GM21723 (cell line): ENCODE measurements around the gene SPTBN1.

ENCODE experiments used
- ATAC-seq: cut with Tn5 transposase; IDR thresholded peaks from one replicate; pipeline ENCODE4 v1.9.1; 2021; ENCODE audit warnings: mild to moderate bottlenecking, moderate library complexity; ENCODE audit not compliant: unreplicated experiment

The SPTBN1 gene

GRCh38 chr2:54570925-54571694 is 115.0 kb downstream of the SPTBN1 start:
- ATAC-seq: peak; percentile 62

GRCh38 chr2:54572262-54572635 is 116.1 kb downstream of the SPTBN1 start:
- no peak for ATAC-seq

DNA sequence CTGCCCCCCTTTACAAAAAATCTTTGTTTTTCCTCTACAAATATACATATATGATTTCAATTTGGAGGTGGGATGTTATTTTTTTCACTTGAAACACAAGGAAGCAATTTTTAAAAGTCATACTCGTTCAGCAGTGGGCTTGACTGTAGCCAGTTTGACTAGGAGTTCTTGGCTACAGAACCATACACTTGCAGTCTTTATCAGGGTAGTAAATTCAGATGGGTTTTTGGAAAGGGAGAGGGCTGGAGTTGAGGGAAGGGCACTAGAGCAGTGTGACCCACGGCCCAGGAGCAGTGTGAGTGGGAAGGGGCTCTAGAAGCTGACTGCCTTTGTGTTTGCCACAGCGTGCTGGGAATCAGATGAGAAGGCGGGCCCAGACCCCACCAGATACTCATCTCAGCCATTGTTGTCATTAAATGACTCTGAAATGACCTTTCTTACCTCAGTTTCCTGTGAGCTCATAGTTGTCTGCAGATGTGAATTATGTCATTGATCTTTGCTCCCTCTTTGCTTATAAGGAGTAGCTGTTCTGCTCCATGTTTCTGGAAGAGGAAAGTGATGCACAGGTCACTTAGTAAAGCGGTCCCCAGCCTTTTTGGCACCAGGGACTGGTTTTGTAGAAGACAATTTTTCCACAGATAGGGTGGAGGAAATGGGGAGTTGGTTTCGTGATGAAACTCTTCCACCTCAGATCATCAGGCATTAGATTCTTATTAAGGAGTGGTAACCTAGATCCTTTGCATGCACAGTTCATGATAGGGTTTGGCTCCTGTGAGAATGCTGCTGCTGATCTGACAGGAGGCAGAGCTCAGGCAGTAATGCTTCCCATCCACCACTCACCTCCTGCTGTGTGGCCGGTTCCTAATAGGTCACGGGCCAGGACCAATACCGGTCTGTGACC is 116.8 kb downstream of the SPTBN1 start:
- ATAC-seq: no peak

- ATAC-seq: no peak
Observed at GRCh38 chr2:54573537-54573919, 117.4 kb downstream of the SPTBN1 start.

DNA sequence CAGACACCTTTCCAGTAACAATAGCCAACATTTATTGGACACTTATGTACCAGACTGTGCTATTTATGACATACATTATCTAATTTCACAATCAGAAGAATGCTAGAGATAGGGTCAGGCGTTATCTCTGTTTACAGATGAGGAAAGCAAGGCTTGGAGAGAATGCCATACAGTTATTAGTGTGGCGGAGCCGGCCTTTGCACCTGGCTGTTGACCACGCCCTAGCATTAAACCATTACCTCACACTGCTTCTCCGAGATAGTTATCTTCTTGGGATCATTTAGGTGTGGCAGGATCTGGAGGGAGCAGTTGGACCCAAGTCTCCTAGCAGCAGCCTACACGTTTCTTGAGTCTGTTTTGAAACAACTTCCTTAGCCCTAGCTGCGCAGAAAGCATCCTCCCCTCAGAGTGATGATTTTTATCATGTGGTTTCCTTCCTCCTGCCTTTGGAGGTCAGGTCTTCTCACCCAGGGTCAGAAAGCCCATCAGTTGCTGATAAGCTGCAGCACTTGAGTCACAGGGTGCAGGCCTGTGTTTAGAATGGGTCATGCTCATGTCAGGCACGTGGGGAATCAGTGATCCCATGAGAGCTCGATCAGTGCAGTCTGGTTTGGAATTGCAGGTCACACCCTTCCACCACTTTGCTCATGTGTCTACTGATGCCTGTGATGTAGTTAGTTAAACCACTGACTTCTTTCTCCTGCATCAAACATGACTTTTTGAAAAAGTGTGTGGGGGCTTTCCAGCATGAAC is 118.2 kb downstream of the SPTBN1 start:
- peak; percentile 31 for ATAC-seq

DNA sequence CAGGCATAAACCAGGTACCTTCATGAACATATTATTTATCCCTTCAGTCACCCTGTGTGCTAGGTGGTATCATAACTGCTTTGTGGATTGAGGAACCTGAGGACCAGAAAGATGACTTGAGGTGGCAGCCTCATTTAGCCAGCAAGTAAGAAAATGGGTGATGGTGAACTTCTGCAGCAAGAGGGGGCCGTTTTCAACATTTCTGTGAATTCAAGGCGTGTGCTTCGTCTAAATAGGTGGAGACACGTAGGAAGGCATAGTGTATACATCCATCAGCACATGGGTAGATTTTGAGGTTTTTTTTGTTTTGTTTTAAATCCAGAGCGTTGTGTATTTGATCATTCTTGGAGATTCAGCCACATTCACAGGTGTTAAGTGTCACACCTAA is 118.7 kb downstream of the SPTBN1 start:
- no peak for ATAC-seq

GRCh38 chr2:54575379-54575888 is 119.3 kb downstream of the SPTBN1 start:
- ATAC-seq: no peak

GRCh38 chr2:54577035-54577434 is 120.9 kb downstream of the SPTBN1 start:
- no peak for ATAC-seq

GRCh38 chr2:54577944-54578647 is 122.0 kb downstream of the SPTBN1 start:
- no peak for ATAC-seq

GRCh38 chr2:54578648-54579045 is 122.5 kb downstream of the SPTBN1 start:
- ATAC-seq: no peak

DNA sequence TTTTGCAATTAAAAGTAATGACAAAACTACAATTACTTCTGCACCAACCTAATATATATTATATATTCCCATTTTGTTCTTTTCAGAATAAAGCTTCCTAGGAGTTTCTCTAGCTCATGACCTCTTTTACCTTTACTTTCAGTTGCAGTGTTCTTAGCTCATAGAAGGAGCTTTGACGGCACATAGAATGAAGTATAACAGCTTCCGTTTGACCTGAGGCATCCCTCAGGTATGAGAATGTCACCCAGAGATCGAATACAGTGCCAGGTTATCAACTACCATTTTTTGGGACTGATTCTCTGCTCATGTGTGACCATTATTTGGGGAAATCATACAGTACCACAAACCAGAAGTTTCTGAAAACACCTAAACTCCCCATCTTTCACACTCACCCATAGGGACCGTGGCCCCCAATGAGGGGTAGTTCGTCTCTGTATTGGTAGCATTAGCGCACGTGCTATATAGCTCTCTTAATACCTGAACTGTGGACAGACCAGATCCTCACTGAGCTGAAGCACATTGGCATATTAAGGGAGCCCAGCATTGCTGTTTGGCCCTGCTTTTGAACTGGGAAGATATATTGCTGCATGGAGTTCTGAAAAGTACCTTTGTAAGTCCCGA is 123.0 kb downstream of the SPTBN1 start:
- ATAC-seq: no peak

DNA sequence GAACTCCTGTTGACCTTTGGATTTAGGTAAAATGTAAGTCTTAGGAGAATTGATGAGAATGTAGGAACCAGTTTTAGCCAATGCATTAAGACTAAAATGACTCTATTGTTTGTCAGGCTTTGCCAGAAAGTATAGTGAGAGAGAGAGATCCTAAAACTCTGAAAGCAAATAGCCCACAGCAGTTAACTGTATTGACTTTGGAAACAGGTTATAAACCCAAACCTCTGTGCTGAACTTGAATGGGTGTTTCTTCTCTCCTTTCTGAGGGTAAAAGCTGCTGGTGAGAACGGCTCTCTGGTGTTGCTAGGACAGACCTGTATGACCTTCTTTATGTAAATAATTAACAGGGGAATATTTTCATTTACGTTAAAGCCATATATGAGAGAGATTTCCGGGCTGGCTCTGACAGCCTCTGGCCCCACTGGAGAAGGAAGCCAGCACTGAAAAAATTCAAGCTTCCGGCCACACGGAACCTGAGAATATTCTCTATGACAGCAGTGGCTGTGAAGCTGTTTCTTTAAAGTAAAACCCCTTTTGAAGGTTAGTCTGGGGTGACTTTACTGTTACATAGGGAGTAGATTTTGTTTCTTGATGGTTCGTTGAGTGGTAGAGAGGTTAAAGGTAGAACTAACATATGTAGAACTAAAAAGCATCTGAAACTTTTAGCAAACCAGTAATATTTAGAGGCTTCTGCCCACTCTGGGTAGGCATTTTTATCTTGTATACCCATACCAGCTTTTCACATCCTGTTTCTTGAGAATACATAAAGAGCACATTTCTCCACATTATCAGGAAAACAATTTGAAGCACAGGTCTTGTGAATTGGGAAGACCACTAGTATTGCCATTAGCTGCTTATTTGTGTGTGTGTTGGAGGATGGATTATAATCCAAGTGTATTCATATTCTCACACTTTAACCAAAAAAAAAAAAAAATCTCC is 123.8 kb downstream of the SPTBN1 start:
- peak; percentile 73 for ATAC-seq

DNA sequence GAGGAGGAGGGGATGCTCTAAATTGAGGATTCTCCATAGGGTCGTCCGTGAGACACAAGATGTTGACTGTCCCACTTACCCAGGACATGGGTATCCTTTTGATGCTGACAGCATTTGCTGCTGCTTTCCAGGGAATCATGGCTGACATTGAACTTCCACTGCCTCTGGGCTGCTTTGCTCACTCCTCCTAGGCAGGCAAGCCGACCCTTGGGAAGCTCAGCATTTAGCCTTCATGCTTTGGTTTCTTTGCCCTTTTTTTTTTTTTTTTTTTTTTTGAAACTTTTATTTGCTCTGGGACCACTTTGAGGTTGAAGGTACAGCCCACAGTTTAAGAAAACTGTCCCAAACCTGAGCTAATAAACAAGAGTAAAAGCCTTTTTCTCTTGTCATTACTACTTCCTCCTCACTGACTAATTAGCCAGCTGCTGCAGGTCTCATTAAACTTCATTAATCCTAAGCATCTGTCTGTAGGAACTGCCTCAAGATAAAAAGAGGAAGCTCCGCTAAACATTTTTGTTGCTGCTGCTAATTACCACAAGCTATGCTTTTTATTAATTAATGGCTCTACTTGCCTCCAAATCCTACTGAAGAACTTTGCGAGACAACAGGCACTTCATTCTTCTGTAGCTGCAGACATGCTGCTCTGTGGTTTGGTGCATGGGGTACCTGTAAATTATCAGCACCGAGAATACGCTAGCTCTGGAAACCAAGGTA is 125.4 kb downstream of the SPTBN1 start:
- no peak for ATAC-seq

GRCh38 chr2:54582987-54583386 is 126.9 kb downstream of the SPTBN1 start:
- no peak for ATAC-seq

GRCh38 chr2:54584598-54584997 is 128.5 kb downstream of the SPTBN1 start:
- ATAC-seq: no peak

DNA sequence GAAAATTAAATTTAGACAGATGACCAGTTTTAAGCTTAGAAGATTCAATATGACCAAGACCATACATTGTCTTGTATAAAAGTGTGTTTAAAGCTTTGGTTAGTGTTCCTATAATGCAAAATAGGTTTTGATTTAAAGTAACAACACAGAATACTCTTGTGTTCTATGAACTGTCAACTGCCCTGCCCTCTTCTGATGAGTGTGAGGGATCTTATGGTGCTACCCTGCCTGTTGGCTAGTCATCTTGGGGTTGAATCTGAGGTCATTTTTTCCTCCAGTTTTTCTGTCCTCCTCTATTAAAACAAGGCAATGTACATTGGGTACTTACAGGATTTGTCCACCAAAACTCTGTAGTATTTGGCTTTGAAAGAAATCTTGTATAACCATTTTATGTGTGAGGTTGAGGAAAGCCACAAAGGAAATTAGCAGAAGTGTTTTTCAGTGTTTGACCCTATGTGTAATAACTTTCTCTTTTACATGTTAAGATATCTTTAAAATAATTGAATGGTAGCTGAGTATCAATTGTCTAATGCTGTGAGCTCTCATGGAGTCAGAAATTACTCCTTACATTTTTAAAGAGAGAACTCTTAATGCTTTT is 129.1 kb downstream of the SPTBN1 start:
- ATAC-seq: no peak

- ATAC-seq: no peak
Observed at GRCh38 chr2:54586062-54586461, 129.9 kb downstream of the SPTBN1 start.

- no peak for ATAC-seq
Observed at GRCh38 chr2:54586494-54586893, 130.4 kb downstream of the SPTBN1 start.
